ENCODE measurements around the gene LPP.

LPP gene

DNA sequence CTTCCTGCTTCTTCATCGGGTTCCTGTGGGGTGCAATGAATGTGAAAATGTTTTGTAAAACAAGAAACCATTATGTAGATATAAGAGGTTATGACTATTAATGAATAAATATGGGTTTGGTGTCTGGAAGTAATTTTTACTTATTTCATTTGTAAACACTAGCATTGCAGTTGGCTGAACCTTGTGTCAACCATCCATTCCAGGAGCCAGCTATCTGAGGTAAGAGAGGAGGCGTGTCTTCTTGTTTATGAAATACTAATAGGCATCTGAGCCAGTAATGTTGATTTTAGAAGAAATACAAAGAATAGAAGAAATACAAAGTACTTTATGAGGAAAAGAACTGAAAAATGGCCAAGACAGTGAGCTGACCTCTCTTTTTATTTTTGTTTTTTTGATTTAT, 187.5 kb downstream of the LPP start:
- DNase-seq: no peak

DNA sequence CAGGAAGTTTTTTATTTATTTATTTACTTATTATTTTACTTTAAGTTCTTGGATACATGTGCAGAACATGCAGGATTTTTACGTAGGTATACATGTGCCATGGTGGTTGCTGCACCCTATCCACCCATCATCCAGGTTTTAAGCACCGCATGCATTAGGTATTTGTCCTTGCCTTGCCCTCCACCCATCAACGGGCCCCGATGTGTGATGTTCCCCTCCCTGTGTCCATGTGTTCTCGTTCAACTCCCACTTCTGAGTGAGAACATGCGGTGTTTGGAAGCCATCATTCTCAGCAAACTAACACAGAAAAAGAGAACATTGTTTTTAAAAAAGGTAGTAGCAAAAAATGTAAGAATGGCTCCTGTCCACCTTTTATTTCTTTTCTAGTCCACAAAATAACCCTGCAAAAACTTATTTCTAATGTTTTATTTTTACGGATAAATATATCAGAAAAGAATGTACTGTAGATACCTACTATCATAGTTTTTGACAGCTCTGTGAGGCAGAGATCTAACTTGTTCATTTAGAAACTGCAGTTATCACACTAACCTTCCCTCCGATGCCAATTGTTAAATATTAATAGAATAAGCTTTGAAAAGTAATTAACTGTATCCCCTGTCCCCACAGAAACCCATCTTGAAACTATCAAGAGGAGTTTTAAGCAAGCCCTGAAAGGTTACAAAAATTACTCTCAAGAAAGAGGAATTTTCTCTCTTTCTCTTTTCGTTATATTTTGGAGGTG, 189.2 kb downstream of the LPP start:
- DNase-seq: no peak

DNA sequence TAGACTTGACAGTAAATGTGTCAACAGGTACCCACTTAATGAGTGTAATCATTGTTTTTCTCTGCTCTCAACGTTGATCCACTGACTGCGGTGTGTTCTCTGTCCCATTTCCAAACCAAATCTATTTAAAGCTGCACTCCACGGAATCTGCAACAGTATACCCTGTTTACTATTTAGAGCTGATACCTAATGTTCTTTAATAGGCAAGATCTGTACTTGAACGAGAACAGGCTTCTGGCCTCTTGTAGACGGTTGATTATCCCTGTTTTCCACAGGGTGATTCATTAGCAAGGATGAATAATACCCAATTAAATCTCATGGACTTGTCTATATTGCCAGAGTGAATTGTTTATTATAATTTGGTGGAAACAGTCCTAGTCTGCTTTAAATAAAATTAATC, 189.9 kb downstream of the LPP start:
- no peak for DNase-seq

DNA sequence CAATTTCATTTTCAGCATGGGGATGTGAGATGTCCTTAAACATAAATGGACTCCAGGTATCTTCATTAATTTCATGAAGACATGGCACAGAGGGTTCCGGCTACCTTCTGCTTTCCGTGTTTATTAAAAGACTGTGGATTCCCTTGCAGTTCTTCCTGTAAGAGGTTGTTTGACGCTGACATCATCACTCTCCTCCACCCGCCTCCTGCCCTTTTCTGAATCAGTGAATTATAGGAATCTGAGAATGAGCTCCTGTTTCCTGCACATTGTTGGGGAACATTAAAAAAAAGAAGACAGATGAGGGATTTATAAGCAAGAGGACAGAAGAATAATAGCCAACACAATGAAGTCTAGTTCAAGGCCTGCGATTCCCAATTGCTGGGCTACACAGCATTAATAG, 191.3 kb downstream of the LPP start:
- no peak for DNase-seq

DNA sequence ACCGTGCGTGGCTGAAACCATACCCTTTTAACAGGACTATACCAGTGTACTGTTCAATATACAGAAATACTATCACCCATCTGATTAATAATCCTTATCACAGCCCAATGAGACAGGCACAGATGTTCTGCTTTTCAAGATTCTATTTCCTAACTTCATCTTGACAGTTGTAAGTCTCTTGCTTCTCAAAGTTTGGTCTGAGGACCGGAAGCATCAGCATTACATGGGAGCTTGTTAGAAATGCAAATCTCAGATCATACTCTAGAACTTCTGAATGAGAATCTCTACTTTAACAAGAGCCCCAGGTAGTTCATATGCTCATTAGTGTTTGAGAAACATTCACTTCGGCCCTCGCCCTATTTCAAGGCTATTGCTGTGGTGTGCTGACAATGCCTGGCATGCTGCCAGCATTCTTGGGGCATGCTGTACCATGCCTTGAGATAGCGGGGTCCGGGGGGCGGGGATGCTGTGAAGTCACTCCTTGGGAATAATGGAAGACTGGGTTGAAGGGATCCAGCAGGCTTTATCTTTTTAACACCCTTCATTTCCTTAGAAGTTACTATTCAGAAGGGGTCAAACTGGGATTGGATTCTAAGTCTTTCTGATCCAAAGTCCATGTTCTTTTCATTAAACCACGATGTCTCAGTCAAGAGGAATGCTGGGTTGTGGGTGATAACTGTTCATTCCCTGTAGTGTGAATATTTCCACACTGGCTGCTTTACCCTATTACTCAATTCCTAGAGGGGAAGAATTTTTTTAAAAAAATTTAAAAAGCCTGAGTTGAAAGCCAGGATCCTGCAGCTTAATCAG, 194.7 kb downstream of the LPP start:
- DNase-seq: no peak

DNA sequence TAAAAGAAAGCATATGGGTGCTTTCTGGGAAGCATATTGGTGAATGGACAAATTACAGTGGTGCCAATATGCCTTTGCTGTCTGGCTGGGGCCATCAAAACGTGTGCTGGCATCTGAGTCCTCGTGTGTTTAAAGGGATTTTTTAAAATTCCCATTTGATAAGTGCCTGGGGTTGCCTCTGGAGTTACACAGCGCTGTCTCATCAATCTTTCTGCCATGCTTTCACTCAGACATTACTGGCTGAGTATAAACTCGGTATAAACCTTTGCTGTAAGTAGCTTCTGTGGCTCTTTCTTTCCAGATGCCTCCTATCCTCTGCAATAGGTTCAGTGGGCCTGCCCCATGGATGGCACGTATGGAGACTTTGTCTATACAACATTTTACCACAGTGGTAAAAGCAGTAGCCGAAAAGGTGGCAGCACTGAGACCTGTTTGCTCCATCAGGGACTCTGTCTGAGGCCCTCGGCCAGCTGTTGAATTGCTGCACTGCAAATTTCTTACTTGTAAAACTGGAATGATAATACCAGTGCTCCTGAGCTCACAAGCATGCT, 195.5 kb downstream of the LPP start:
- no peak for DNase-seq

DNA sequence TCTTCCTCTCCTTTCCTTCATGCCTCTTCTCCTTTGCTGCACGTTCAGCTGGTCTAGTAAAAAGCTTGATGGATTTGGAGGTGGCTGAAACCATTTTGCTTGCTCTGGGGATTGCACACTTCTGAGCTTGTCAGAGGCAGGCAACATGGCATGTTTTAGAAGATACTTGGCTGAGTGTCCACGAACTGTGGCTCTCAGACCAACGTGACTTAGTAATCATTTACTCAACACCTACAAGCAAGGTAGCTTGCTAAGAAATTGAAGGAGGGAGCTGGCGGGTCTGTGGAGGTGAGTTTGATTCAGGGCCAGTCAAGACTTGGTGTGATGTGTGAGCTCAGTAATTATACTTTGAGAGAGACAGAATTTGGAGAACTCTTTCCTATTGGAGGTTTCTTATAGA, 196.0 kb downstream of the LPP start:
- no peak for DNase-seq

DNA sequence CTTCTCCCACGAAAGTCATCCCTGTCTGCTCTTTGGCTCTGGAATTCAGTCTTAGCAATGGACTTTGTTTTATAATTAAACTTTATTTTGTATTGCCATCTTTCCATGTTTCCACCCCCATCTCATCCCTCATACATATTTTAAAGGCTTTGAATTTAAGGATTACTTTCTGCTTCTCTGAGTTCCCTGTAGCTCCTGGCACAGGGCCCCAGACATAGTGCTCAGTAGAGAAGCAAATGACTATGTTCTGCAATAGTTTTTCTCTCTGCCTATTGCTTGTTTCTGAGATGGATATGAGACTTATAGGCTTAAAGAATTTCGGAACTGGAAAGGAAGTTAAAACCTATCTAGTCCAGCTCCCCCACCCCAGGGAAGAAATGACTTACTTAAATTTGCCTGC, 197.0 kb downstream of the LPP start:
- DNase-seq: no peak

DNA sequence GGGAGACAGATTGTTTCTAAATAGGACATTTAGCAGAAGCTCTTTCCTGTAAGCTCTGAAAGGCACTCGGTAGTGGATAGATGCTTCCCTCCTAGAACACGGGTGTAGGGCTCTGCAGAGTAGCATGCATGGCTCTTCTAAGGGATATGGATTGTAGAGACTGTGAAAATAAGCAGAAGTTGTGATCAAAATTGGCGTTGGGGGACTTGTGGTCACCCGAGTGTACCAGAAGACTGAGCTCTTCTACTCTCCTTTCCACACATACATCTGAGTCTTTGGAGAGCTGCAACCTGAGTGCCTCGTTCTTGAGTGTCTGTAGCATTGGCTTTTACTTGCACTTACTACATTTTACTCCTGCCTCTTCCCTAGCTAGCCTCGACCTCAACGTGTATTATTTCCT, 197.7 kb downstream of the LPP start:
- no peak for DNase-seq

DNA sequence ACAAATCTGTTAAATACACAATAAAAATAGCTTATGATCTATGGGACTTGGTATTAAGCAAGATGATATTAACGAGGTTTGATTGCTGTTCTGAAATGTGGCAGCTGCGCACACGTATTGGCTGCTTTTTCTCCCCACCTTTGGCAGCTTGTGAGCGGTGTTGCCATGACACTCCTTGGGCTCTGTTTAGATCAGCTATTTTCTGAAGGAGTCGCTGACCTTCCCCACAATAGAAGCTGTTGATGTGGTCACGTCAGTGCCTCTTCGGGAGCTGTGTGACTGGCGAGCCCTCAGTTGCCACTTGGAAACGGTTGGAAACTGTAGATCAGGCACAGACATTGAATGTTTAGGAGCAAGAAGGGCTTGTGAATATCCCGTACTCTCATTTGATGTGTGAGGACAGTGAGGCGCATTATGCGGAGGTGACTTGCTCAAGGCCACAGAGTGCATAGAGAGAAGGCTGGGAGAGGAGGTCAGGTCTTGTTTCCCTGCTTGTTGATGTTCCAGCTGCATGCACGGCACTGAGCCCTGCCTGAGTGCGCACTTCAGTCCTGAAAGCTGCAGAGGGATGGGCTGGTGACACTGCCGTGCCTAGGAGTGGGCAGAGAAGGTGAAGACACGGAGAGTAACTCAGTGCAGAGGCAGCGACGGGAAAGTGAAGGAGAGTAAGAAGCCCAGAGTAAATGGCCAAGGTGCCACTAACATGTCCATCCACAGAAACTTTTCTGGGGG, 198.4 kb downstream of the LPP start:
- no peak for DNase-seq

DNA sequence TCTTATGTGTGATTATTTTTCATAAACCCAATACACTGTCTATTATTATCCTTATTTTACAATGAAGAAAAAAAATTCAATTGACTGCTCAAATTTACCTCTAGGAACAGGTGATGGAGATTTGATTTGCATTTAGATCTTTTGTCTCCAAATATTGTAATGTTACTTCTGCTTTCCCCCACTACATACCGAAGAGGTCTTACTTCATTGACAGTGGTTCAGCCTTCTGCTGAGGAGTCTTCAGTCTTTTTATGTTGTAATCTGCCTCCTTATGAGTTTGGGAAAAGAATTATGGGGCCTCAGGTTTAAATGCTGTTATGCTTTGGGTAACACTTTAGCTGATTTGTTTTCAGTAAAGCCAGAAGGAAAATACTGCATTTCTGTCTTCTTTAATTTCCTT, 199.5 kb downstream of the LPP start:
- no peak for DNase-seq

DNA sequence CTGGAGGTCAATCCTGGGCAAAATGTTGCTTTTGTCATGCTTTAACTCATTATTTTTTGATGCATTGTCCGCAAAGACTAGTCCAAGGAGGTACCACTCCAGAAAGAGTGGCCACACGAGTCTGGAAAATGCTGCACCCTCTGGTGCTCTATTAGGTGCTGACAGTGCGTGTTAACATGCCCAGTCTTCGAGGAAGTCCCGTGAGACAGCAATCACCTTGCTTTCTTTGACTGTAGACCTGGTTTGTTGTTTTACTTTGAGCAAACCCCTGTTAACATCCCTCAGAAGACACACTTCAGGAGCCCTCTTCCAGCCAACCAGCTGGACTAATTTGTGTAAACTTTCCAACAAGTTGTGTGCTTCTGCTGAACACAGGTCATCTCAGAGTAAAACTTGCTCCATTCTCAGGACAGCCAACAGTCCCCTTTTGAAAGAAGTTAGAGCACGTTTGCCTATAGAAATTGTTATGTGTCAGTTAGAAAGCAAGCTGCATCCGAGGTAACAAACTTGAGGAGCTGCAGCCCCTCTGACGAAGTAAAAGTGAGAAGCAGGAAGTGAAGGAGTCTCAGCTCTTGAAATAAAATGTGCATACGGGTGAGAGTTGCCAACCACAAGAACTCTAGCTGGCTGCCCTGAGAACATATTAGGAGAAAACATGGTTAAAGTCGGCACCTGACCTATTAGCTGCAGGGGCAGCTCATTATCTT, 205.0 kb downstream of the LPP start:
- no peak for DNase-seq

DNA sequence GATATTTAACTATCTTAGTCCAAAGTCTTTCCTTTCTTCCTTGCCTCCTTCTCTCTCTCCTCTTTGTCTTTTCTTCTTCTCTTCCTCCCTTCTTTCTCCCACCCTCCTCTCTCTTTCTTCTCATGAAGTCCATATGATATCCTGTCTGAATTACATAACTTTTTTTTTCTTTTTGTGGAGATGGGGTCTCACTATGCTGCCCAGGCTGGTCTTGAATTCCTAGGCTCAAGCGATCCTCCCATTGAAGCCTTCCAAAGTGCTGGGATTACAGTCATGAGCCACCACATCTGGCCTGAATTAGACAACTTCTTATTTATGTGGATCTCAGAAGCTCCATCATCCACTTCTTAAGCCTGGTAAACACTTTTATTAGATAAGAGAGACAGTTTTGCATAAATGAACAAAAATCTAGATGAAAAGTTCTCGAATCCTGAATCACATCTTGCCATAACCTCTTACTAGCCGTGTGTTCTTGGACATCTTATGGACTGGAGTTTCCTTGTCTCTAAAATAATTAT, 206.5 kb downstream of the LPP start:
- no peak for DNase-seq

DNA sequence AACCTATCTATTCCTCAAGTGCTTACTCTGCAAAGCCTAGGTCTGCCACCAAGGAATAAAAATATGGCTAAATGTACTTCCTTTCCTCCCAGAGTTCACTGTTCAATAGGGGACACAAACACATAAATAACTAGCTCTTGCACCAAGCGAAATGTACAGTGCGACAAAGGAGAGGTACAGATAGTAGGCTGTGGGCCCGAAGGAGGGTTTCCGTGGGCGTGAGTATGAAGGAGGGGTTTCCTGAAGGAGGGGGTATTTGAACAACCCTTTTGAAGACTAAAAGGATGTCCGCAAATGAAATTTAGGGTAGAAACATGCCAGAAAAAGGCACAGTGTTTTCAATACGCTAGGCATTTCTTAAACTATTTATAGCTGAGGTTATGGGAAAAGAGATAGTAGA, 207.9 kb downstream of the LPP start:
- DNase-seq: no peak

DNA sequence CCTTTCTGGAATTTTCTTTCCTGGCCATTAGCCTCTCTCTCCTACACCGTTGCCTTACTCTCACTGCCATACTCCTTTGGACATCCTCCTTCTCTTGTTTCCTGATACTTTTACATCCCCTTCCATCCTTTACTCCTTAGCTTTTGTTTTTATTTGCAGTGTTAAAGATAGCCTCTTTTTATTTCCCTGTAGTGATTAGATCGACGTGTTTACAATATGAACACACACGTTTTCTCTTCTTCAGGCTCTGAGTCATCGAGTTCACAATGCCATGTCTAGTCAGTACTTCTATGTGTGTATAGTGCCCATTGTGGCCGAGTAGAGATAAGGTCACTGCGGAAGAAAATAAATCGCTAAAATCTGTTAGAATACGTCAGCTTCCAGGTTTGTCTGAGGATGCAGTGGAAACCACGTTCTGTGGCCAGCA, 208.5 kb downstream of the LPP start:
- no peak for DNase-seq

DNA sequence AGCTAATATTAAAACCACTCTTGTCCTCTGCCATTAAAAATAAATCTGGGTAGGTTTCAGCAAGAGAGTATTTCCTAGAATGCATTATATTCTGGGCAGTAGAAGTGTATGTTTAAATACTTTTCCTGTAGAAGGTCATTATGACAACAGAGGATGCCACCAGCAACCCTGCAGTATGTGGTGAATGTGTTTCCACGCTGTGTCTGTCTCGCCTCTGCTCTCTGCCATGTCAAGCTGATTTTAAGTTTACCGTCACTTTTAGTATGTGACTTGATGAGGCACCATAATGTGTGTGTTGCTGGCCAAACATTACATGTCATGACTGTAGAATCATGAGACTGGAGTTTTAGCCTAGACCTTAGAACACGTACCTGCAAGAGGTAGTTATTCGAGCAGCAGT, 211.2 kb downstream of the LPP start:
- DNase-seq: no peak

DNA sequence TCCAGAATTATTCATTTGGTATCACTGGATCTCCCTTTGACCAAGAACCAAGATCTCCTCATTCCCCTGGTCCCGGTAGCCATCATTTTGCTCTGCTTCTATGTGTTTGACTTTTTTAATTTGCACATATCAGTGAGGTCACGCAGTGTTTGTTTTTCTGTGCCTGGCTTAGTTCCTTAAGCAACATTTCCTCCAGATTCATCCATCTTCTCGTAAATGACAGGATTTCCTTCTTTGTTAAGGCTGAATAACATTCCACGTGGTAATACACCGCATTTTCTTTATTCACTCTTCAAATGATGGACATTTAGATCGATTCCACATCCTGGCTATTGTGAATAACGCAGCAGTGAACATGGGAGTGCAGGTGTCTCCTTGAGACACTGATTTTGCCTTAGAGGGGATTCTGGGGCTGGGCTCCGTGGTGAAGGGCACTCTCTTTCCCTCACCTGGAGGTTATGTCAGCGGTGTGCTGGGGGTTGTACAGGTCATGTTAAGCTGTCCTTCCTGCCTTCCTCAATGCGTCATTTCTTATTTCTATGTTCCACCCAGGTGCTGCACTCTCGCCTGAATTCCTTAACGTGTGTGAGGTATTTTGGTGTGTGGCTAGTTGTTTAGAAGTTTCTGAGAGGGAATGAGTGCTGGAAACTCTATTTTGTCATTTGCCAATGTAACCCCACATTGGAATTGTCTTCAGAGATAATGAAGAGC, 212.2 kb downstream of the LPP start:
- DNase-seq: no peak

DNA sequence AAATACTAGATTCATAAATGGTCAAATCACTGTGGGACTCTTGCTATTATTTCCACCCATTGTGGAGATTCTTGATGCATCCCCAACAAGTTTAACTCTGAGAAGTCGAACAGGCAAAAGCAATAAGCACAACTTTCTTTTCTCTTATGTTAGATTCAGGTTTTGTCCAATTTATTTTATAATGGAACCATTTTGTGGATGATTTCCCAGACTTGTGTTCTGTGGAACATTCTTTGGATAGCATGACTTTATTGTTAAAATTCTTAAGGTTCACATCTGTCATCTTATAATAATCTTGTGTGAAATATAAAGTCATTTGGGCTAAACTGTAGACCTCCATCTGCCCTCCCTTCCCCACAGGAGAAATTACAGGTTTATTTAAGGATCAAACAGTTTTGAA, 213.7 kb downstream of the LPP start:
- DNase-seq: no peak

DNA sequence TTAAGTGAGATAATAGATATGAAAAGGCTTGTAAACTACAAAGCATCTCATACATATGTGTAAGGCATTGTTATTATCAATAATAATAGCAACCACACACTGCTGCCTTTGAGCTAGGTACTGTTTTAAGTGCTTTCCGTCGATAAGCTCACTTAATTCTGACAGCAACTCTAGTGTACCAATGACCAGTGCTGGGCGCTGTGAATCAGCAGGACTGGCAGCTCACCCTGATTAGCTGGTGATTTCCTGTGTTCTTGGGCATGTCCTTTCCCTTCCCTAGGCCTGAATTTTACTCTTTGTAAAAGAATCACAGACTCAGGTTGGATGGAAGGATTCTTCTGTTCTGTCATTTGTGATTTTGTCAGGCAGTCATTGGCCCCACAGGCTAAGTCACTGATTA, 215.6 kb downstream of the LPP start:
- no peak for DNase-seq

DNA sequence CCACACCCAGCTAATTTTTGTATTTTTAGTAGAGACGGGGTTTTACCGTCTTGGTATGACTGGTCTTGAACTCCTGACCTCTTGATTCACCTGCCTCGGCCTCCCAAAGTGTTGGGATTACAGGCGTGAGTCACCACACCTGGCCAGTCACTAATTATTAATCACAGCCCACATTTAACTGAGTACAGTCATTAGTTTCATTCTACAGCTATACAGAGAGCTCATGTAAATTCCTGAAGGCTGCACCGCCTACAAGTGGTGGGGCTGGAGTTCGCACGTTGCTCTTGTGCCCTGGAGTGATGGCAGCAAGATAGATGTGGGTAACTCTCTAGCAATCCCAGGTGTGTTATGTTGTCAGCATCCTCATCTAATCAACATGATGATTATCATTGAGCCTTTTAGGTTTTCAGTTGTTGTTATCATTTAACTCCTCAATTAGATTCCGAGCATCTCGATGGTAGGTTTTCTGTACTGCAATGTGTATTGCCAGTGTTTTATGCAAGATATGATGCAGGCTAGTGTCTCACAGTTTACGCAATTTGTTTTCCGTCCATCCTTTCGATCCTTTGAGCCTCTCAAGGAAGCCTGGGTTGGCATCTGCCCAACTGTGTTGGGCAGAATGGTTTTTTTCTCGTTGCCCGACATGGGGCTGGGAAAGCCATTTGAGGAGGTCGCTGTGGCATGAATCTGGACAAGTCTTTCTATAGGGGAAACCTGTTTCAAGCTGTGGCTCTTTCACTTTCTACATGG, 216.3 kb downstream of the LPP start:
- no peak for DNase-seq

DNA sequence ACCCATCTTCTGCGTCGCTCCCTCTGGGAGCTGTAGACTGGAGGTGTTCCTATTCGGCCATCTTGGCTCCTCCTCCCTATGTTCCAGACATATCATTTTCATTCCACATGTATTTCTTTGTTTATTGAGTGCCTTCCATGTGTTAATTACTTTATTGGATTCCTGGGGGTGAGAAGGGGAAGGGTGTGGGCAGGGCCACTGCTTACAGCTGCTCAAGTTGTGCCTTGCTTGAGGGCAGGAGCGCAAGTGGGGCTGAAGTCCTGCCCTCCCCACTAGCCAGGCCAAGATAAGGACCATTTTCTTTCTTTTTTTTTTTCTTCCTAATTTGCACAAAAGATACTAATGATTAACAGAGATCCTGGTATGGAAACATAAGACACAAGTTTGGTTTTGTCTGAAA, 224.8 kb downstream of the LPP start:
- DNase-seq: no peak

All from stimulated activated naive CD4-positive, alpha-beta T cell treated with Interleukin-2 at 50 U/mL for 16 hours (primary cell).